RWPE2 (cell line): ENCODE data around the gene SIDT2.

ENCODE experiments used
- ATAC-seq: fragments of 200-7000 bp; cut with Tn5 transposase; 3 replicates; pipeline ENCODE4 v1.9.1; 2021; ENCODE audit warnings: low read depth
- DNase-seq: peaks from one replicate; pipeline ENCODE4 v3.0.0-alpha.2; 2020; ENCODE audit warnings: low spot score
- H3K27ac ChIP-seq: fragments of 450-650 bp; 2 replicates; pipeline ENCODE4 v1.5.1; 2017; ENCODE audit warnings: mild to moderate bottlenecking; ENCODE audit not compliant: poor library complexity, severe bottlenecking
- H3K27me3 ChIP-seq: fragments of 250-450 bp; sonication (Bioruptor Pico); 2 replicates; pipeline ENCODE4 v1.5.1; 2021; ENCODE audit warnings: mild to moderate bottlenecking, moderate library complexity; ENCODE audit not compliant: insufficient read depth, poor library complexity, severe bottlenecking
- H3K36me3 ChIP-seq: fragments of 250-450 bp; sonication (Bioruptor Pico); 2 replicates; pipeline ENCODE4 v1.5.1; 2020; ENCODE audit warnings: low read depth, mild to moderate bottlenecking, moderate library complexity
- H3K4me1 ChIP-seq: fragments of 250-450 bp; sonication (Bioruptor Pico); 2 replicates; pipeline ENCODE4 v1.5.1; 2021; ENCODE audit warnings: mild to moderate bottlenecking, moderate library complexity; ENCODE audit not compliant: insufficient read depth, poor library complexity, severe bottlenecking
- H3K4me3 ChIP-seq: fragments of 250-450 bp; sonication (Bioruptor Pico); 2 replicates; pipeline ENCODE4 v1.5.1; 2021; ENCODE audit warnings: mild to moderate bottlenecking, moderate library complexity; ENCODE audit not compliant: severe bottlenecking
- H3K9me3 ChIP-seq: fragments of 250-450 bp; sonication (Bioruptor Pico); 2 replicates; pipeline ENCODE4 v1.5.1; 2021; ENCODE audit warnings: mild to moderate bottlenecking, moderate library complexity; ENCODE audit not compliant: severe bottlenecking
- TF ChIP-seq, protein P1 (sequence below): fragments of 450-650 bp; IDR thresholded peaks from one replicate; pipeline ENCODE4 v1.5.1; 2017; ENCODE audit warnings: mild to moderate bottlenecking, moderate library complexity; ENCODE audit not compliant: poor library complexity, severe bottlenecking

SIDT2 gene

DNA sequence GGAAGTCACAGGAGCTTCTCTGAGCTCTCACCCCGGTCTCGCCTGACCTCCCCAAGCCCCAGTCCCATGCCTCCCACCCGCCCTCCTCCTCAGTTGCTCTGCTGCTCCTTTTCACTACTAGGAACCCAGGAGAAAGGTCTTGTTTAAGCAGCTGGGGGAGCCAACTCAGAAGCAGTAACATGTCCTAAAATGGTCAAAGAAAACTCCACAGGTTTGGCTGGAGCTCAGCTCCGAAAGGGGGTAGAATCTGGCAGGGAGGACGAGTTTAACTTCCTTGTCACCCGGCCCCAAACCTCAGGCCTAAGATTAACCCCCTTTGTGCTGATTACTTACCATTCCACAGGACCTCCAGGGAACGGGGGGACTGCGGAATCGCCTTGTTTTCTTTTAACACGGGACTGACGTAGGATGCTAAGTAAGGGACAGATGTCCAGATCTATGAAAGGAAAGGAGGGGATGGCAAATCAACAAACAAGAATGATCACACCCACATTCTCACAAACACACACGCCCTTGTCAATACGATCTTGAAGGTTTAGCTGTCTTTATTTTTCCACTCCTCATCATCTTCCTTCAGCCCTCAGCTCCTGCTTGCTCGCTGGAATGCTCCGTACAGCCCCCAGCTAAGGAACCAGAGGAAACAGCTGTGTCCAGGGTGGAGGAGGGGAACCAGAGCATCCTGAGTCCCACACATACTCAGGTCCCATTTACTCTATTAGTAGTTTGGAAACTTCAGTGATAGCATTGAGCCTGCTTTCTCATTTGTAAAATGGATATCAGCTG is 39.8 kb downstream of the SIDT2 start:
- Histone ChIP-seq H3K9me3 (no peaks in the 10 kb centered on the region), H3K4me3 (no peak overlapping the region), H3K27ac (no peak overlapping the region), H3K27me3 (no peaks in the 10 kb centered on the region), H3K4me1 (no peaks in the 10 kb centered on the region), H3K36me3 (peaks cover 51% of the 10 kb centered on the region)
- ATAC-seq (no peak), DNase-seq (peak; percentile 19)
- TF ChIP-seq, protein P1, sequence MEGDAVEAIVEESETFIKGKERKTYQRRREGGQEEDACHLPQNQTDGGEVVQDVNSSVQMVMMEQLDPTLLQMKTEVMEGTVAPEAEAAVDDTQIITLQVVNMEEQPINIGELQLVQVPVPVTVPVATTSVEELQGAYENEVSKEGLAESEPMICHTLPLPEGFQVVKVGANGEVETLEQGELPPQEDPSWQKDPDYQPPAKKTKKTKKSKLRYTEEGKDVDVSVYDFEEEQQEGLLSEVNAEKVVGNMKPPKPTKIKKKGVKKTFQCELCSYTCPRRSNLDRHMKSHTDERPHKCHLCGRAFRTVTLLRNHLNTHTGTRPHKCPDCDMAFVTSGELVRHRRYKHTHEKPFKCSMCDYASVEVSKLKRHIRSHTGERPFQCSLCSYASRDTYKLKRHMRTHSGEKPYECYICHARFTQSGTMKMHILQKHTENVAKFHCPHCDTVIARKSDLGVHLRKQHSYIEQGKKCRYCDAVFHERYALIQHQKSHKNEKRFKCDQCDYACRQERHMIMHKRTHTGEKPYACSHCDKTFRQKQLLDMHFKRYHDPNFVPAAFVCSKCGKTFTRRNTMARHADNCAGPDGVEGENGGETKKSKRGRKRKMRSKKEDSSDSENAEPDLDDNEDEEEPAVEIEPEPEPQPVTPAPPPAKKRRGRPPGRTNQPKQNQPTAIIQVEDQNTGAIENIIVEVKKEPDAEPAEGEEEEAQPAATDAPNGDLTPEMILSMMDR, result no peak

DNA sequence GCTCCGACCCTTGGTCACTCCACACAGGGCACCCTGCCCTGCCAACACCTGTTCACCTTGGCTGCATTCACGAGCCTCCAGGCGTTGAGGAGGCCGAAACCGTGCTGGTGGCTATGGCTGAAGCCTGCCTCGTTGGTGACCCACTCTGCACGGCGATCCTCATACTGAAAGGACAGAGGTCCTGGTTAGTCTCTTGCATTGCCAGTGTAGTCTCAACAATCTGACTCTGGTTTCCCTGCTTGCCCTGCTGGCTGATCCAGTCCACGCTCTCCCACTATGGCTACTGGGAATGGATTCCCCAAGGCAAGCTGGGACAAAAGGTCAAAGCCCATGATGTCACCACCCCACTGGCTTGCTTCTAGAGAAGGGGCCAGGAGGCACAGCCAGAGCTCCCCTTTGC is 40.5 kb downstream of the SIDT2 start:
- no peak overlapping the region for H3K4me3 ChIP-seq
- ATAC-seq, result no peak
- H3K4me1 ChIP-seq, result no peaks in the 10 kb centered on the region
- H3K9me3 ChIP-seq, result no peaks in the 10 kb centered on the region
- peaks cover 55% of the 10 kb centered on the region for H3K36me3 ChIP-seq
- DNase-seq, result peak; percentile 35
- no peak overlapping the region for H3K27ac ChIP-seq
- TF ChIP-seq, protein P1, result no peak
- no peaks in the 10 kb centered on the region for H3K27me3 ChIP-seq

DNA sequence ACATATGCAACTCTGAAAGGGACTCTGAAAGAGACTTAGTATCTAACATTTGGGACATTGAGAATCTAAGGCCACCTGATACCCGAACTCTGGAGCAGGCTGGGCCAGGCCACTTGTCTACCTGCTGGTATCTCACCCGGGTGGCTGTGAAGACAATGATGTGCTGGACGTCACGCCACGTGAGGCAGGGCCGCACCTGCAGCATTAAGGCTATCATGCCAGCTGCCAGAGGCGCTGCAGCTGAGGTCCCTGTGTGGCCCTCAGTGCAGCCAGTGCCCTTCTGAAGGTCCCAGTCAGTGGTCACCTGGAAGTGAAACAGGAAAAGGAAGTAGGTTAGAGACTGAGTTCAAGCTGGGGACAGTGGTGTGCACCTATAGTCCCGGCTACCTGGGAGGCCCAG is 40.9 kb downstream of the SIDT2 start:
- no peaks in the 10 kb centered on the region for H3K4me1 ChIP-seq
- TF ChIP-seq, protein P1, result no peak
- ATAC-seq (no peak), DNase-seq (peak; percentile 52)
- no peaks in the 10 kb centered on the region for H3K27me3 ChIP-seq
- H3K27ac ChIP-seq, result no peak overlapping the region
- peaks cover 51% of the 10 kb centered on the region for H3K36me3 ChIP-seq
- no peak overlapping the region for H3K4me3 ChIP-seq
- no peaks in the 10 kb centered on the region for H3K9me3 ChIP-seq

DNA sequence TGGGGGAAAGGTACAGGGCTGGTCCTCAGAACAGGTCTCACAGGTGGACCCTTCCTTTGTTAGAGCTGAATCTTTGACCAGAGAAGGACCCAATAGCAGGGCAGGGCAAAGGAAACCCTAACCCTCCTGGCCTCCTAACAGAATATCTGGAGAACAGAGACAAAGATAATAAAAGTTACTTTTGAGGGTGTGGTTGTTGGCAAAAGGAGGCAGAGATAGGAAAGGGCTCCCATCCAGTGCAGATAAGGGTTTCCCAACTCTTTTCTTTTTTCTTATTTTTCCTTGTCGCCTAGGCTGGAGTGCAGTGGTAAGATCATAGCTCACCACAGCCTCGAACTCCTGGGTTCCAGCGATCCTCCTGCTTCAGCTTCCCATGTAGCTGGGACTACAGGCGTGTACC is 41.5 kb downstream of the SIDT2 start:
- no peak for DNase-seq

More for the DNA sequence above, 41.5 kb downstream of the SIDT2 start:
- H3K27ac ChIP-seq, result no peak overlapping the region
- H3K27me3 ChIP-seq, result no peaks in the 10 kb centered on the region
- no peak for ATAC-seq
- peaks cover 45% of the 10 kb centered on the region for H3K36me3 ChIP-seq
- H3K4me3 ChIP-seq, result no peak overlapping the region
- no peaks in the 10 kb centered on the region for H3K4me1 ChIP-seq
- TF ChIP-seq, protein P1, result no peak
- no peaks in the 10 kb centered on the region for H3K9me3 ChIP-seq
